Panc1 (cell line): Measurements from ENCODE around the gene COL23A1. TPM values are rescaled to one million over a fixed set of nuclear protein-coding genes. Genes with fewer than 3 reads are reported as not detected.
"Not testable (repeated sequence)": the region's sequence is repeated elsewhere in the genome, so short reads cannot be mapped to it uniquely, and the experiment has no call there.

Experiments used
- ATAC-seq: fragments of 200-7000 bp; cut with Tn5 transposase; 2 replicates; pipeline ENCODE4 v1.9.1; 2020; ENCODE audit warnings: mild to moderate bottlenecking, moderate library complexity
- BruUV-seq: library from RNA; stranded (reverse); fragments of 400-500 nt; replicated peaks from 2 replicates; lab custom pipeline; 2021; lab: Mats Ljungman, UMichigan
- CTCF ChIA-PET: fragments of 300-600 bp; sonication (Branson Sonifier 250); formaldehyde crosslinking; loops from one replicate; lab custom pipeline; 2022; ENCODE audit warnings: antibody characterized with exemption; lab: Charles Lee
- POLR2A ChIA-PET: fragments of 300-600 bp; sonication (Branson Sonifier 250); formaldehyde crosslinking; loops from one replicate; lab custom pipeline; 2022; ENCODE audit warnings: antibody characterized with exemption; lab: Charles Lee
- DNase-seq: peaks from one replicate; pipeline ENCODE4 v3.0.0-alpha.2; 2010; ENCODE audit warnings: low read depth, low spot score
- H3K27ac ChIP-seq: 2 replicates; pipeline ENCODE4 v1.5.1; 2011; ENCODE audit warnings: mild to moderate bottlenecking, low read length, inconsistent platforms
- H3K27me3 ChIP-seq: fragments of 200-500 bp; sonication (Bioruptor generic); 2 replicates; pipeline ENCODE4 v1.6.0; 2014; ENCODE audit warnings: low read length, inconsistent platforms; ENCODE audit not compliant: control insufficient read depth, insufficient read depth
- H3K36me3 ChIP-seq: fragments of 200-500 bp; sonication (Bioruptor generic); 2 replicates; pipeline ENCODE4 v1.5.1; 2014; ENCODE audit warnings: inconsistent platforms, mild to moderate bottlenecking, low read length, moderate library complexity; ENCODE audit not compliant: control insufficient read depth, insufficient read depth
- H3K4me1 ChIP-seq: 2 replicates; pipeline ENCODE4 v1.5.1; 2011; ENCODE audit warnings: inconsistent platforms, mild to moderate bottlenecking, low read length, moderate library complexity; ENCODE audit not compliant: control insufficient read depth, insufficient read depth
- H3K4me3 ChIP-seq, 2 experiments: 2 replicates each; pipeline ENCODE4 v1.5.1; 2011 to 2012; ENCODE audit warnings: low read depth in 2 of 2, low read length in 2 of 2, mild to moderate bottlenecking in 2 of 2, inconsistent platforms in 1 of 2, moderate library complexity in 1 of 2
- H3K9me3 ChIP-seq: fragments of 200-500 bp; sonication (Bioruptor generic); 2 replicates; pipeline ENCODE4 v1.5.1; 2014; ENCODE audit warnings: low read depth, mild to moderate bottlenecking, inconsistent platforms, low read length, moderate library complexity; ENCODE audit not compliant: control insufficient read depth, insufficient read depth
- POLR2AphosphoS5 ChIP-seq: IDR thresholded peaks from 2 replicates; pipeline ENCODE4 v1.6.1; 2012; ENCODE audit warnings: mild to moderate bottlenecking, low read depth, low read length, moderate library complexity
- SIN3A ChIP-seq: IDR thresholded peaks from 2 replicates; pipeline ENCODE4 v1.6.1; 2012; ENCODE audit warnings: low read depth, mild to moderate bottlenecking, low read length, moderate library complexity, borderline replicate concordance; ENCODE audit not compliant: insufficient read depth
- TCF7L2 ChIP-seq: IDR thresholded peaks from 2 replicates; pipeline ENCODE4 v1.6.1; 2011; ENCODE audit warnings: mild to moderate bottlenecking, low read depth, low read length, inconsistent platforms
- in situ Hi-C: cut with HindIII; loops from 2 replicates; pipeline ENCODE4 v1.10.0; 2016; ENCODE audit warnings: low sequenced_read_pairs, low pct_unique_long_range_greater_than_20kb
- intact Hi-C: fragments of 100-400 bp; cut with micrococcal nuclease; formaldehyde crosslinking; loops from one replicate; pipeline ENCODE4 v1.10.0; 2022; ENCODE audit not compliant: unreplicated experiment
- total RNA-seq: library from RNA; stranded (reverse); gene quantifications from one replicate; pipeline ENCODE4 v1.2.1, GENCODE V29; 2021; ENCODE audit not compliant: unreplicated experiment
- TF ChIP-seq, protein P1 (sequence below), 2 experiments: IDR thresholded peaks; 2 replicates each; pipeline ENCODE4 v1.6.1; 2011 to 2012; ENCODE audit warnings: low read depth in 2 of 2, control low read depth in 1 of 2, low read length in 1 of 2, mild to moderate bottlenecking in 1 of 2, moderate library complexity in 1 of 2; ENCODE audit not compliant: insufficient read depth in 1 of 2
- TF ChIP-seq, protein P2 (sequence below): fragments of 450-650 bp; IDR thresholded peaks from 2 replicates; pipeline ENCODE4 v1.5.1; 2017; ENCODE audit warnings: mild to moderate bottlenecking

COL23A1 gene
- total RNA-seq, 1 experiment from 2014 or later, result 0.05 TPM

GRCh38 chr5:178370102-178370501 is 220.1 kb downstream of the COL23A1 start:
- TF ChIP-seq POLR2AphosphoS5 (no peak), SIN3A (no peak), TCF7L2 (no peak)
- TF ChIP-seq, protein P1, sequence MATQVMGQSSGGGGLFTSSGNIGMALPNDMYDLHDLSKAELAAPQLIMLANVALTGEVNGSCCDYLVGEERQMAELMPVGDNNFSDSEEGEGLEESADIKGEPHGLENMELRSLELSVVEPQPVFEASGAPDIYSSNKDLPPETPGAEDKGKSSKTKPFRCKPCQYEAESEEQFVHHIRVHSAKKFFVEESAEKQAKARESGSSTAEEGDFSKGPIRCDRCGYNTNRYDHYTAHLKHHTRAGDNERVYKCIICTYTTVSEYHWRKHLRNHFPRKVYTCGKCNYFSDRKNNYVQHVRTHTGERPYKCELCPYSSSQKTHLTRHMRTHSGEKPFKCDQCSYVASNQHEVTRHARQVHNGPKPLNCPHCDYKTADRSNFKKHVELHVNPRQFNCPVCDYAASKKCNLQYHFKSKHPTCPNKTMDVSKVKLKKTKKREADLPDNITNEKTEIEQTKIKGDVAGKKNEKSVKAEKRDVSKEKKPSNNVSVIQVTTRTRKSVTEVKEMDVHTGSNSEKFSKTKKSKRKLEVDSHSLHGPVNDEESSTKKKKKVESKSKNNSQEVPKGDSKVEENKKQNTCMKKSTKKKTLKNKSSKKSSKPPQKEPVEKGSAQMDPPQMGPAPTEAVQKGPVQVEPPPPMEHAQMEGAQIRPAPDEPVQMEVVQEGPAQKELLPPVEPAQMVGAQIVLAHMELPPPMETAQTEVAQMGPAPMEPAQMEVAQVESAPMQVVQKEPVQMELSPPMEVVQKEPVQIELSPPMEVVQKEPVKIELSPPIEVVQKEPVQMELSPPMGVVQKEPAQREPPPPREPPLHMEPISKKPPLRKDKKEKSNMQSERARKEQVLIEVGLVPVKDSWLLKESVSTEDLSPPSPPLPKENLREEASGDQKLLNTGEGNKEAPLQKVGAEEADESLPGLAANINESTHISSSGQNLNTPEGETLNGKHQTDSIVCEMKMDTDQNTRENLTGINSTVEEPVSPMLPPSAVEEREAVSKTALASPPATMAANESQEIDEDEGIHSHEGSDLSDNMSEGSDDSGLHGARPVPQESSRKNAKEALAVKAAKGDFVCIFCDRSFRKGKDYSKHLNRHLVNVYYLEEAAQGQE (IDR thresholded peaks at IDR 0.05; ENCODE audit: insufficient read depth in 1 of 2, low read depth in 2 of 2, low read length in 1 of 2), result no peak
- TF ChIP-seq, protein P2, sequence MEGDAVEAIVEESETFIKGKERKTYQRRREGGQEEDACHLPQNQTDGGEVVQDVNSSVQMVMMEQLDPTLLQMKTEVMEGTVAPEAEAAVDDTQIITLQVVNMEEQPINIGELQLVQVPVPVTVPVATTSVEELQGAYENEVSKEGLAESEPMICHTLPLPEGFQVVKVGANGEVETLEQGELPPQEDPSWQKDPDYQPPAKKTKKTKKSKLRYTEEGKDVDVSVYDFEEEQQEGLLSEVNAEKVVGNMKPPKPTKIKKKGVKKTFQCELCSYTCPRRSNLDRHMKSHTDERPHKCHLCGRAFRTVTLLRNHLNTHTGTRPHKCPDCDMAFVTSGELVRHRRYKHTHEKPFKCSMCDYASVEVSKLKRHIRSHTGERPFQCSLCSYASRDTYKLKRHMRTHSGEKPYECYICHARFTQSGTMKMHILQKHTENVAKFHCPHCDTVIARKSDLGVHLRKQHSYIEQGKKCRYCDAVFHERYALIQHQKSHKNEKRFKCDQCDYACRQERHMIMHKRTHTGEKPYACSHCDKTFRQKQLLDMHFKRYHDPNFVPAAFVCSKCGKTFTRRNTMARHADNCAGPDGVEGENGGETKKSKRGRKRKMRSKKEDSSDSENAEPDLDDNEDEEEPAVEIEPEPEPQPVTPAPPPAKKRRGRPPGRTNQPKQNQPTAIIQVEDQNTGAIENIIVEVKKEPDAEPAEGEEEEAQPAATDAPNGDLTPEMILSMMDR, result no peak
- ATAC-seq (no peak), DNase-seq (no peak)
- BruUV-seq, result no TSS peak
- ChIA-PET POLR2A (no interaction called here), CTCF (no interaction called here)
- intact Hi-C loops (no loop called here), in situ Hi-C loops (no loop called here)
- Histone ChIP-seq H3K36me3 (no peaks in the 10 kb centered on the region), H3K4me3 (no peak overlapping the region), H3K27ac (no peak overlapping the region), H3K4me1 (peaks cover 3% of the 10 kb centered on the region; the same call in 1 of the 2 replicates), H3K27me3 (peaks cover 2% of the 10 kb centered on the region; the same call in 1 of the 2 replicates), H3K9me3 (no peaks in the 10 kb centered on the region)

DNA sequence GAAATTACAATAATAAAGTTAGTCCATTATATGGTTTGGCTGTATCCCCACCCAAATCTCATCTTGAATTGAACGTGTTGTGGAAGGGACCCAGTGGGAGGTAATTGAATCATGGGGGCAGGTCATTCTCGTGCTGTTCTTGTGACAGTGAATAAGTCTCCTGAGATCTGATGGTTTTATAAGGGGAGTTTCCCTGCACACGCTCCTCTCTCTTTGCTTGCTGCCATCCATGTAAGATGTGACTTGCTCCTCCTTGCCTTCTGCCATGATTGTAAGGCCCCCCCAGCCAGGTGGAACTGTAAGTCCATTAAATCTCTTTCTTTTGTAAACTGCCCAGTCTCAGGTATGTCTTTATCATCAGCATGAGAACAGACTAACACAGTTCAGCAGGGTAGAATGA is 220.7 kb downstream of the COL23A1 start:
- BruUV-seq, H3K4me1 ChIP-seq, in situ Hi-C loops, H3K36me3 ChIP-seq, CTCF ChIA-PET, H3K9me3 ChIP-seq, POLR2A ChIA-PET, H3K27ac ChIP-seq, H3K27me3 ChIP-seq, intact Hi-C loops, H3K4me3 ChIP-seq, DNase-seq, ATAC-seq: not testable (repeated sequence)

DNA sequence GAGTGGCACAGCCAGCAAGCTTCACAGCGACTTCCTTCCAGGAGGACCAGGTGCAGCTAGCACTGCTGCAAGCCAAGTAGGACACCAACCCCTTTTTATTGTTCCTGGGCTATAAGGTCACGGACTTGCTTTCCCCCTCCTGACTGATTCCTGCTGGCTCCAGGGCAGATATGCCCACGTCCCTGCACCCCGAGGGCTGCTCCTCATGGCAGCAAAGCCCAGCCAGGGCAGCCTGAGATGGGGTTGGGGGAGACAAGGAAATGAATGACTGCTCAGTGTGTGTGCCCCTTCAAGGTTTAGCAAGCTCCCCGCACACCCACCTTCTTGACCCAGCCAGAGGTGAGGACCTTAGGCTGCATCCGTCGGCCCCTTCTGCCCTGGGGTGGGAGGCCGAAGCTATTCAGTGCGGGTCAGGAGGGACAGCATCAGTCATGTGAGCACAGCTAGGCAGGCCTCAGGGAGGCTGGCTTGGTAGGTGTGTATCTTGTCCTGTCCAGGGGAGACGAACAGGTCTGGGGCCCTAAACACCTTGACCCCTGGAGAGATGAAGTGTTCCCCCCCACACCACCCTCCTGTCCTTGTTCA is 221.4 kb downstream of the COL23A1 start:
- intact Hi-C loops, result no loop called here
- DNase-seq (no peak), ATAC-seq (no peak)
- BruUV-seq, result no TSS peak
- H3K4me1 ChIP-seq, result peaks cover 3% of the 10 kb centered on the region; the same call in 1 of the 2 replicates
- H3K27ac ChIP-seq, result no peak overlapping the region
- ChIA-PET POLR2A (no interaction called here), CTCF (interaction anchor here (0.7 kb wide), 1 partner anchor 143 kb away, joined by 3 read pairs; no protein-coding TSS in a partner anchor)
- H3K36me3 ChIP-seq, result no peaks in the 10 kb centered on the region
- in situ Hi-C loops, result no loop called here
- H3K4me3 ChIP-seq, result no peak overlapping the region
- H3K27me3 ChIP-seq, result peaks cover 2% of the 10 kb centered on the region; the same call in 1 of the 2 replicates
- no peaks in the 10 kb centered on the region for H3K9me3 ChIP-seq
- TF ChIP-seq SIN3A, result no peak
- TF ChIP-seq, protein P2, result no peak
- TF ChIP-seq, protein P1 (IDR thresholded peaks at IDR 0.05; ENCODE audit: insufficient read depth in 1 of 2, low read depth in 2 of 2, low read length in 1 of 2), result no peak
- TF ChIP-seq POLR2AphosphoS5, result no peak
- TF ChIP-seq TCF7L2, result no peak
